T-helper 22 cell (primary cell): ENCODE measurements around the gene OAS3.
"Not testable (repeated sequence)": the region's sequence is repeated elsewhere in the genome, so short reads cannot be mapped to it uniquely, and the experiment has no call there.

Source experiments
- DNase-seq: peaks from one replicate; pipeline ENCODE4 v3.0.0-alpha.2; 2020; ENCODE audit warnings: low read depth

Gene OAS3, protein sequence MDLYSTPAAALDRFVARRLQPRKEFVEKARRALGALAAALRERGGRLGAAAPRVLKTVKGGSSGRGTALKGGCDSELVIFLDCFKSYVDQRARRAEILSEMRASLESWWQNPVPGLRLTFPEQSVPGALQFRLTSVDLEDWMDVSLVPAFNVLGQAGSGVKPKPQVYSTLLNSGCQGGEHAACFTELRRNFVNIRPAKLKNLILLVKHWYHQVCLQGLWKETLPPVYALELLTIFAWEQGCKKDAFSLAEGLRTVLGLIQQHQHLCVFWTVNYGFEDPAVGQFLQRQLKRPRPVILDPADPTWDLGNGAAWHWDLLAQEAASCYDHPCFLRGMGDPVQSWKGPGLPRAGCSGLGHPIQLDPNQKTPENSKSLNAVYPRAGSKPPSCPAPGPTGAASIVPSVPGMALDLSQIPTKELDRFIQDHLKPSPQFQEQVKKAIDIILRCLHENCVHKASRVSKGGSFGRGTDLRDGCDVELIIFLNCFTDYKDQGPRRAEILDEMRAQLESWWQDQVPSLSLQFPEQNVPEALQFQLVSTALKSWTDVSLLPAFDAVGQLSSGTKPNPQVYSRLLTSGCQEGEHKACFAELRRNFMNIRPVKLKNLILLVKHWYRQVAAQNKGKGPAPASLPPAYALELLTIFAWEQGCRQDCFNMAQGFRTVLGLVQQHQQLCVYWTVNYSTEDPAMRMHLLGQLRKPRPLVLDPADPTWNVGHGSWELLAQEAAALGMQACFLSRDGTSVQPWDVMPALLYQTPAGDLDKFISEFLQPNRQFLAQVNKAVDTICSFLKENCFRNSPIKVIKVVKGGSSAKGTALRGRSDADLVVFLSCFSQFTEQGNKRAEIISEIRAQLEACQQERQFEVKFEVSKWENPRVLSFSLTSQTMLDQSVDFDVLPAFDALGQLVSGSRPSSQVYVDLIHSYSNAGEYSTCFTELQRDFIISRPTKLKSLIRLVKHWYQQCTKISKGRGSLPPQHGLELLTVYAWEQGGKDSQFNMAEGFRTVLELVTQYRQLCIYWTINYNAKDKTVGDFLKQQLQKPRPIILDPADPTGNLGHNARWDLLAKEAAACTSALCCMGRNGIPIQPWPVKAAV

GRCh38 chr12:112937741-112938719 is at the start of gene OAS3:
Gene OAS3 (plus strand): TSS chr12:112938474. CDS start chr12:112938531, 57 bp downstream.
- DNase-seq, result peak; percentile 59

DNA sequence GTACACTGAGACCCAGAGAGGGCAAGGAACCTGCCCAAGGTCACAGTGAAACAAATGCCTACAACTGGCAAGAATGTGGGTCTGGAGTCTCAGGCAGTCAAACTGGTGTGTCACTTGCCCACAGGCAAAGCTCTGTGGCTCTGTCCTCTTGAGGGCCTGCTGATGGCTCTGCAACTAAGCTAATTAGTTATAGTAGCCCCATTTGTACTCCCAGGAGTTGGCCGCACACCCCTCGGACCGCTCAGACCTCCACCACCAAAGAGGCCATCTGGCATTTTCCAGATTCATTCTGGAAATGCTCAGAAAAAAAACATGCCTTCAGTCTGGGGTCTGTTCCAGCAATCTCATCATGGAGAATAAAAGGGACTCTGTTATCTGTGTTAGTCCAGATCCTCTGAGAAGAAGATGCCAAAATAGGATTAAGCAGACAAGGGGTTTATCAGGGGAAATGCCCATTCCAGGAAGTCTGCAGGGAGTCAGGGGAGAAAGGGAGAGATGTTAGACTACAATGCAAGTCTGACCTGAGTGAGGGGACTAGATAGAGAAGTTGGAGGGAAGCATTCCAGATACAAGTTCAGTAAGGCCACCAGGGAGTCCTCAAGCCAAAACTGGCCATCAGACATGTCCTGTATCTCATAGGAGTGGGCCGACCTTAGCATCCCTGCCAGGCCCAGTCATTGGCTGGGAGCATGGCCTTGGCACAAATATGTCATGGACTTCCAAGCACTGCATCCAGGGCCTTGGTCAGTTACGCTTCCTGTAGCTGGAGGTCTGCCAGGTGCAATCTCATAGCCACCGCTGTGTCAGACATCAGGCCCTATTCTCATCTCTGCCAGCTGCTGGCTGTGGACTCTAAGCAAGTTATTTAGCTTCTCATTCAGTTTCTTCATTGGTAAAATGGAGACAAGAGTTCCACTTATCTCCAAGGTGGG is 46.9 kb upstream of the OAS3 start:
- DNase-seq, result no peak

- DNase-seq, result no peak
These were observed 45.4 kb upstream of the OAS3 start for GRCh38 chr12:112892856-112893255.

- no peak for DNase-seq
These were observed 44.1 kb upstream of the OAS3 start for GRCh38 chr12:112894128-112894527.

- no peak for DNase-seq
These were observed 39.9 kb upstream of the OAS3 start for GRCh38 chr12:112898380-112898779.

DNA sequence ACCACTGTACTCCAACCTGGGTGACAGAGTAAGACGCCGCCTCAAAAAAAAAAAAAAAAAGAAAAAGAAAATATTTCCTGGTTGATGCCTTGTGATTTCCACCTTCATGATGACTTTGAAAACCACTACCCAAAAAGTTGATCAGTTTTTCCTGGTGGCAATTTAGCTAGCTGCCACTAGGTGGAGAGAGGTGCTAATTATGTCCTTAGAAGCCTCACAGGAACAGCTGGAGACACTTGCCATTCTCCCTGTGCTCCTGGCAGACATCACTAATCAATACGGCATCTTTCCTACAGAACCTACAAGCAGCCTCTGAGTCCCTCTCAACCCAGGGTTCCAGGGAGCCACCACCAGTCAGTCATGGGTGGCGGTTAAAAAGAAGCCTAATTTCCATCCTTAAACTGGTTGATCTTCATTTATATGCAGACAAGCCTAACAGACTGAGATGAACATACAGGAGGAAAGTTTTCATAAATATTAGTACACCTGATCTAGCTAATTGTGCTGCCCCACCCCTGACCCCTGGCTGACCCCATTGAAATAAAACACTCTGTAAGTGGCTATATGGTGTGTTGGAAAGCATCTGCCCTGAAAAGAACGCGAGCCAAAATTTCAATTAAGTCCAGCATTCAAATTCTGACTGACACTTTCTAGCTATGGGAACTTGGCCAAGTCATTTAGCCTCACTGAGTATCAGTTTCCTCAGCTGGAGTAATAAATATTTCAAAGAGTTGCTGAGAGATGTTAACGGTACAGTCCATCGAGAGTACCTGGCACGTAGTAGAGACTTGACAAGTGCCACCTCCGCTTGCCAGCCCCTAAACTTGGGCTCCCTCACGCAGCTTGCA is 37.8 kb upstream of the OAS3 start:
- DNase-seq, result no peak

DNA sequence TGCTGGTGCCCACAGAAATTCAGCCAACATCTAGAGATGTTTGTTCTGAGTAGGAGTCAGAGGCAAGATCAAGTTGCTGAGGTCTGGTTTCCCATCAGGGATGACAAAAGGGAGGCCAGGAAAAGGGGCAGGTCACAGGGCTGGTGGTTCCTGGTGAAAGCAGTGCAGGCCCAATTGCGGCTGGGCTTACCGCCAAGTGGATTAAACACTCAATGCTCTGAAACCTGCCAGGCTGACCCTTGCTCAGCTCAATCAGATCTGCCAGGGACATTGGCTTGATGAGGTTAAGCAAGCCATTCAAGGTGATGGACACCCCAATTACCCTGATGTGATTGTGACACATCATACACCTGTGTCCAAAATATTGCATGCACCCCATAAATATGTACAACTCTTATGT is 37.0 kb upstream of the OAS3 start:
- DNase-seq, result no peak

DNA sequence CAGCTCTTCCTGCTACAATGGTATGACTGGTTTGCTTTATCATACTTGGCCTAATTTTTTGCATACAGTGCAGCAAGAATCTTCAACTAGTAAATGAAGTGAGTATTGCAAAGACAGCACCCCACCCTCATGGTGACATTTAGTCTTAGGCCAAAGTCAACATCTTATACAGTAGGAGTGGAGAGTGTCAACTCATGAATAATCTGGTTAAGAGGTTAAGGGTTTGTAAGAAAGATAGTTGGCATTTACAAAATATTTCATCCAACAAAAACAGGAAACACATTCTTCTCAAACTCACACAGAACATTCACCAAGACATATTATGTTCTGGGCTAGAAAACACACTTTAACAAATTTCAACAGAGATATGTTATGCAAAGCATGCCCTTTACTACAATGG is 33.7 kb upstream of the OAS3 start:
- no peak for DNase-seq

GRCh38 chr12:112905451-112906089 is 32.7 kb upstream of the OAS3 start:
- no peak for DNase-seq

DNA sequence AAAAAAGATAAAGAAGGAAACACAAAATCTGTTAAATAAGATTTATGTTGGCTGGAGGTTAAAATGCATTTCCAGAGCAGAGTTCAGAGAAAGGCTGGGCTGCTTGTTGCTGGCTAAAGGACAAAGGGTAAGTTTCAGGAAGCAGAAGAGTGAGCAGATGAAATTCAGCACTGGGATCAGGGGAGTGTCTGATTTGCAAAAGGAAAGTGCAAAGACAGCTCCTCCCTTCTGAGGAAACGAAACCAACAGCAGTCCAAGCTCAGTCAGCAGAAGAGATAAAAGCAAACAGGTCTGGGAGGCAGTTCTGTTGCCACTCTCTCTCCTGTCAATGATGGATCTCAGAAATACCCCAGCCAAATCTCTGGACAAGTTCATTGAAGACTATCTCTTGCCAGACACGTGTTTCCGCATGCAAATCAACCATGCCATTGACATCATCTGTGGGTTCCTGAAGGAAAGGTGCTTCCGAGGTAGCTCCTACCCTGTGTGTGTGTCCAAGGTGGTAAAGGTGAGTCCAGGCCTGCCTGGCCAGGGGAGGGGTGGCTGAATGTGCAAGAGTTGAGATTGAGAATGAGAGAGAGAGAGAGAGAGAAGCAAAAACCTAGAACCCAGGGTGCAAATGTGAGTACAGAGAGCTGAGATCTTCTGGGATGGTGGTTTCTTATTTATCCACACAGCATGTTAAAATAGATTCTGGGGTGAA is 31.4 kb upstream of the OAS3 start, which contains the start of gene OAS1:
OAS1 (plus strand) TSS at position 251 of the 703 bp plus-strand sequence; CDS start at position 329, 78 bp downstream.
- DNase-seq, result no peak

- no peak for DNase-seq
These were observed 30.7 kb upstream of the OAS3 start for GRCh38 chr12:112907415-112908157.

- DNase-seq, result no peak
These were observed 29.7 kb upstream of the OAS3 start for GRCh38 chr12:112908548-112908947.

DNA sequence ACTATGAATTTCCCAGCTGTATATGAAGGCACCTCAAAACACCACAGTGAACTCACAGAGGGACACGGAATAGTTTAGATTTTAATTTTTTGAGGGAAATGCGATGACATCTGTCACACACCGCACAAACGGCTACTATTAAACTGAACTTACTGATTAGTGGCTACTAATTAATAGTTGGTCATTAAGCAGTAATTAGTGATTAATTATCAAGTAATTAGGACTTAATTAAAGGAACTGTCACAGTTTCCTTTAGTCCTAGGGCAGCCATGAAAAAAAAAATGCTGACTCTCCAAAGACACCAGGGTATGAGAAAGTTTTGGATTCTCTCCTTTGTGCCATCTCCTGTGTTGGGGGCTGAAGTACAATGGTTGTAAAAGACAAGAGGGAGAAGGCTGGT is 28.6 kb upstream of the OAS3 start:
- DNase-seq, result no peak

DNA sequence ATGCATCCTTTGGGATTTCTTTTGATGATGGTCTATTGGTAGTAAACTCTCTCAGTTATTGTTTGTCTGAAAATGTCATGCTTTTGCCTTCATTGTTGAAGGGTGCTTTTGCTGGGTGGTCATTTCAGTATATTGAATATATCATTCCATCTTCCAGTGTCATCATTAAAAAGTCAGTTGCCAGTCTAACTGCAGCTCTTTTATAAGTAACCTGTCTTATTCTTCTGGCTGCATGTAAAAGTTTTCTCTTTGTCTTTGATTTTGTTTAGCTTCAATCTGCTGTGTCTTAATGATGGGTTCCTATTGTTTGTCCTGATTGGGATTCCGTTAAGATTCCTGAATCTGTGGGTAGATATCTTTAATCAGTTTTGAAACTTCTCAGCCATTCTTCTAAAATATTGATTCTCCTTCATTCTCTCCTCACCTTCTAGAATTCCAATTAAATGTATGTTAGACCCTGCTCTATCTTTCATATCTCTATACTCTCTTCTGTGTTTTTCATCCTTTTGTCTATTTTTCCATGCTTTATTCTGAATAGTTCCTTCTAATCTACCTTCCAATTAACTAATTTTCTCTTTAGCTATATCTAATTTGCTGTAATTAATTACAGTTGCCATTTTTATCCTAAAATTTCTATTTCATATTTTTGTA is 25.1 kb upstream of the OAS3 start:
- DNase-seq, result no peak

- not testable (repeated sequence) for DNase-seq
These were observed 24.4 kb upstream of the OAS3 start for GRCh38 chr12:112913888-112914287.

- no peak for DNase-seq
These were observed 22.0 kb upstream of the OAS3 start for GRCh38 chr12:112916270-112916669.

- no peak for DNase-seq
These were observed 19.2 kb upstream of the OAS3 start for GRCh38 chr12:112919121-112919520.
